Measurements from ENCODE around the gene GJA1.
"Not testable (repeated sequence)": the region's sequence is repeated elsewhere in the genome, so short reads cannot be mapped to it uniquely, and the experiment has no call there.

The GJA1 gene

DNA sequence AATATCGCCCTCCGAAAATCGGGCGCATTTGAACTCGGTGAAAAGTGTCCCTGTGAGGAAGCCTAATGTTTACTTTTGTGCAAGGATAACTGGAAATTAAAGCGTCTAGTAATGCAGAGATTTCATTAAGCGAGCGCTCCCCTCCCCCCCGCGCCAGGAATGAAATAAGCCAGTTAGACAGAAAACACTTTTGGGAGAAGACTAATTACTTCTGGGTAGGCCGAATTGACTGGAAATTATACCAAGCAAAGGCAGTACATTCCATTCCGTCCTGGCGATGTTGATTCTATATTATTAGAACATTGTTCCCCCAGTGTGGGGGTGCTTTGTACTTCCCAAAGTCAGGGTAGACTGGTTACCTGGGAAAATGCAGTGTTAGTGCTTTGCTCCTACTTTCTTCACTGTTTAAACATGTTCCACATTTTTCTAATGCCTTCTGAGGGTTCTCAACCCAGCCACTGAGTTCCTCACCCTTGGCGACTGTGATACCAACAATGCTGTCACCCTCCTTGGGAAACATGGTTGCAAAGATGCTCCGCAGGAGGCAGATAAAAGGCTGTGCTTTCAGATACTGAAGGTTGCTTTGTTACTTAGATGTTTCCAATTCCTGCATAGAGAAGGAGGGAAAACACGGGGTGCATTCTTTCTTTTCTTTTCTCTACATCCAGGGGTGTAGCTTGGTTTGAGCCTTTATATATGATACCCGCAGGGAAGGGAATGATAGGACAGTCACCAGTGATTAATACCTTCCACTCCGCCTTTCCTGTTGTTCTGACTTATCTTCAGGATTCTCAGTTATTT lies 2.6 kb downstream of the GJA1 start:
- DNase-seq: no peak

GRCh38 chr6:121438869-121439268 lies 3.4 kb downstream of the GJA1 start:
- no peak for DNase-seq

DNA sequence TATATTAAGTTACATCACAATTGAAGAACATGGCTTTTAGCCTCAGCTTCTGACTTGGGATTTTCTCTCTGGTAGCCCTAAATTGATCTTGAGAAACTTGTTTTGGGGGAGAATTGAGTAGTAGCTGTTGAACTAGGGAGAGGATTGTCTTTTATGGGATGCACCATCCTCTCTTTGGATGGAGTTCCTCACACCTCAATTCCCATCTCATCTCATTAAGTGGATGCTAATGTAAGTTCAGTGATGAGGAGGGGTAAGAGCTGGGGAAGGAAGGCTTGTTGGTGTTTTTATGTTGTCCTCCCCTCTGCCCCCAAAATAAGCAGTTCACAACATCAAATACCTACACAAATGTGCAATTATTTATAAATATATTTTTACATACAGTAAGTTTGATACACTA lies 4.0 kb downstream of the GJA1 start:
- DNase-seq: no peak

DNA sequence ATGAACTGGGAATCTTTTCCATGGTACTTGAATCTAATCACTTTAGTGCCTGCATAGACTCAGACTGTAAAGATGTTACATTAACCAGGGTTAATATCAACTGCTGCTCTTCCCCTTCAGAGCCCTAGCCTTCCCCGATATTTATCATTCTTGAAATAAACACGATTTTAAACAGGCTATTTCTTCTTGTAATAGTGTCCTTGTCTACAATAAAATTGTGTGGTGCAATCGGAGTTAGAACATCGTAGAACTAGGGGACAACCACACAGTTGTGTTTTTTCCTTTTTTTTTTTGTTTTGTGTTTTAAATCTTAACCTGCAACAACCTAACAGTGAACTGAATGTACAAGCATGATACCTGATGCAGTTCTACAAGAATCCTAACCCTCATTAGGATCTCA lies 4.5 kb downstream of the GJA1 start:
- no peak for DNase-seq

DNA sequence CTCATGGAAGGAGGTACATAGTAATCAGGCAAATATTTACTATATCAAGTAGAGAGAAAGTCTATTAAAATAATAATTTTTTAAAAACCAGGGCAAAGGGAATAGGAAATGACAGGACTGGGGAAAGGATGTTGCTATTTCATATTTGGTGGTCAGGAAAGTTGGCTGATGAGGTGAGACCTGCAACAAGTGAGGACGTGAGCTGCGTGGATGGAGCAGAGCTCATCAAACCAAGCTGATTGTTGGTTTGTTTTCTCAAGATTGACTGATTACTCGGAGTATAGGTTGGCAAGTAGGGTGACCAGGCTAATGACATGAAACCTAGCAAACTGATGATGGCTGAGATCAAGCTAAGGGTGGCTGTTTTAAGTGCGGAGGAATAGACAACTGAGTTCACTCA lies 6.0 kb downstream of the GJA1 start:
- no peak for DNase-seq

DNA sequence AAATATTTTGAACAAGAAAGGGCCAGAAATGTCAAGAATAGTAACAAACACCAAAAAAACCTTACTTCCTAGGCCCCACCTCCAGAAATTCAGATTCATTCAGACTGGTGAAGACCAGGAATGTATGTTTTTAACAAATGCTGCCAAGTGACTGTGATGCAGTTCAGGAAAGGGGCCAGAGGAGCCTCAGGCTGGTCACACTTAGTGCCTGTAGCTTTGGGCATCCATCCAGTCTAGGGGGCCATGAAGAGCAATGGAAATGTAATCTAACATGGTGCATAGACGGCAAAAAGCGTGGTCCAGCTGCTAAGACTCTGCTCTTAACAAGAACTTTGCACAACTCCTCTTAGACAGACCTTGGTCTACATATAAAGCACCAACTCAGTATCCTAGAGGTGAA lies 7.1 kb downstream of the GJA1 start:
- no peak for DNase-seq

DNA sequence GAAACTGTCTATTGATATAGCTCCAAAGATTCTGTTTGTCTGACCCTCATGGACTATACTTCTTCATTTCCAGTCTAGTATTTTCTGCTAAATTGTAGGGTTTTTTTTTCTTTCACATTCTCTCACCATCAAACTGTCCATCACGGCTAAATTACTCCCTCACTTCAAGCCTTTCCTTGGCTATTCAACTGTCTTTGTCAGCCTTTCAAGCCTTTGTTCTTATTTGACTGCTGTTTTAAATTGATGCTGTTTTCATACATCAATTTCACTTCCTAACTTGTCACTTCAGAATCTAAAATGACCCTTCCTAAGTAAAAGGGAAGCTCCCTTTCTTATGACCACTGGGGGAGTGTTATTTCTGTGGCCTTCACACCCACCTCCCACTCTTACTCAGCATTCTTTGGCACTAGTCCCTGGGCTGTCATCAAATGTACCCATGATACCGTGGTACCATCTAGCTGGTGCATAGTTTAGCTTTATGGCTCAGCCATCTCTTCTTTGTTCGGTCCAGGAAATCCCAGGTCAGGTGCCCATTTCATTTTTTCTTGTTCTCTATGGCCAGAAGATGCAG lies 8.6 kb downstream of the GJA1 start:
- DNase-seq: no peak

GRCh38 chr6:121446705-121447104 lies 11.3 kb downstream of the GJA1 start:
- not testable (repeated sequence) for DNase-seq

DNA sequence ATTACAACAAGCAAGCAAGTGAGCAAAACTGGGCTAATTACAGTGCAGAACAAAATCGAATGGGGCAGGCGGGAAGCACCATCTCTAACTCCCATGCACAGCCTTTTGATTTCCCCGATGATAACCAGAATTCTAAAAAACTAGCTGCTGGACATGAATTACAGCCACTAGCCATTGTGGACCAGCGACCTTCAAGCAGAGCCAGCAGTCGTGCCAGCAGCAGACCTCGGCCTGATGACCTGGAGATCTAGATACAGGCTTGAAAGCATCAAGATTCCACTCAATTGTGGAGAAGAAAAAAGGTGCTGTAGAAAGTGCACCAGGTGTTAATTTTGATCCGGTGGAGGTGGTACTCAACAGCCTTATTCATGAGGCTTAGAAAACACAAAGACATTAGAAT lies 12.3 kb downstream of the GJA1 start:
- DNase-seq: not testable (repeated sequence)

DNA sequence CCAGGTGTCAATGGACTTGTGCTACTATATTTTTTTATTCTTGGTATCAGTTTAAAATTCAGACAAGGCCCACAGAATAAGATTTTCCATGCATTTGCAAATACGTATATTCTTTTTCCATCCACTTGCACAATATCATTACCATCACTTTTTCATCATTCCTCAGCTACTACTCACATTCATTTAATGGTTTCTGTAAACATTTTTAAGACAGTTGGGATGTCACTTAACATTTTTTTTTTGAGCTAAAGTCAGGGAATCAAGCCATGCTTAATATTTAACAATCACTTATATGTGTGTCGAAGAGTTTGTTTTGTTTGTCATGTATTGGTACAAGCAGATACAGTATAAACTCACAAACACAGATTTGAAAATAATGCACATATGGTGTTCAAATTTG lies 13.1 kb downstream of the GJA1 start:
- DNase-seq: not testable (repeated sequence)

DNA sequence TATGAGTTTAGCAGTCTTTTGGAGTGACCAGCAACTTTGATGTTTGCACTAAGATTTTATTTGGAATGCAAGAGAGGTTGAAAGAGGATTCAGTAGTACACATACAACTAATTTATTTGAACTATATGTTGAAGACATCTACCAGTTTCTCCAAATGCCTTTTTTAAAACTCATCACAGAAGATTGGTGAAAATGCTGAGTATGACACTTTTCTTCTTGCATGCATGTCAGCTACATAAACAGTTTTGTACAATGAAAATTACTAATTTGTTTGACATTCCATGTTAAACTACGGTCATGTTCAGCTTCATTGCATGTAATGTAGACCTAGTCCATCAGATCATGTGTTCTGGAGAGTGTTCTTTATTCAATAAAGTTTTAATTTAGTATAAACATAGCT lies 13.9 kb downstream of the GJA1 start:
- DNase-seq: no peak

- DNase-seq: no peak
These were observed 14.8 kb downstream of the GJA1 start for GRCh38 chr6:121450242-121450641.

GRCh38 chr6:121451250-121451649 lies 15.8 kb downstream of the GJA1 start:
- no peak for DNase-seq

- no peak for DNase-seq
These were observed 17.7 kb downstream of the GJA1 start for GRCh38 chr6:121453191-121453590.

DNA sequence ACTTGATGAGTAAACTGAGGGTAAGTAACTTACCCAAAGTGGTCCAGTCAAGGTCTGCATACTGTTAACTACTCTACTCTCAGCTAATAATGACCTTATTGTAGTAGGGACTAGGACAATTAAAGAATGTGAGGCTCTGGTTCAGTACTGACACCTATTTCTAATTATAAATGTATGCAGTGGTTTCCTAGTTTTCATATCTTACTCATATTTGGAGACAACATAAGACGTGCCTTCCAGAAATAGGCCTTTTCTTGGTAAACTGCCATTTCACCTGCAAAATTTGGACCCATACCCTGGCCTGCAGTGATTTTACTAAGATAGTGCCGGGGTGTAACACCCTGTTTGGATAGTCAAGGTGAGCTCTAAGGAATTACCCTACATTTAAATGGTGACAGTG lies 24.7 kb downstream of the GJA1 start:
- DNase-seq: no peak

DNA sequence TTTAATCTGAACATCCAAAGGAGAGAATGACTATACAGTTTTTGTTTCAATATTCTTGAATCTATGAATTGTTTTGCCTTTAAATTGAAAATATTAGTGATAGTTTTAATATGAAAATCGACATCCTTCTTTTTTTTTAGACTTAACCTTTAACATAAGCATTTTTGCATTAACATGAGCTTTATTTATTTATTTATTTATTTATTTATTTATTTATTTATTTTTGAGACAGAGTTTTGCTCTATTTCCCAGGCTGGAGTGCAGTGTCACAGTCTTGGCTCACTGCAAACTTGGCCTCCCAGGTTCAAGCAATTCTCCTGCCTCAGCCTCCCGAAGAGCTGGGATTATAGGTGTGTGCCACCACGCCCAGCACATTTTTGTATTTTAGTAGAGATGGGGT lies 27.6 kb downstream of the GJA1 start:
- DNase-seq: no peak

DNA sequence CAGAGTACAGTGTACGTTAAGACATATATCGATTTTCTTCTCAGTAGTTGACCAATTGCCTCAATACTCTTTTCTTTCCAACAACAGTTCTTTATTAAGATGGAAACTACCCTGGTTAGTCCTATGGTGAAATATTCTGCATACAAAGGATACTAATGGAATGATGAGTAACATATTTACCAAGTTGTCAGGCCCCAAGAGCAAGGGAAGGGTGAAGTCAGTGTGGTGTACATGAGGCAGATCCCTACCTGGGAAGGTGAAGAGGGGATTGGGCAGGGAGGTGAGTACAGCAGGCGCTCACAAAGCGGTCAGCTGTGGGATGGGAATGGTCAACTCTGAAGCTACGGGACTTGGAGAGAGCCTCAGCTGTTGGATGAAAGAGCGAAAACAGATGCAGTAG lies 29.7 kb downstream of the GJA1 start:
- DNase-seq: no peak

DNA sequence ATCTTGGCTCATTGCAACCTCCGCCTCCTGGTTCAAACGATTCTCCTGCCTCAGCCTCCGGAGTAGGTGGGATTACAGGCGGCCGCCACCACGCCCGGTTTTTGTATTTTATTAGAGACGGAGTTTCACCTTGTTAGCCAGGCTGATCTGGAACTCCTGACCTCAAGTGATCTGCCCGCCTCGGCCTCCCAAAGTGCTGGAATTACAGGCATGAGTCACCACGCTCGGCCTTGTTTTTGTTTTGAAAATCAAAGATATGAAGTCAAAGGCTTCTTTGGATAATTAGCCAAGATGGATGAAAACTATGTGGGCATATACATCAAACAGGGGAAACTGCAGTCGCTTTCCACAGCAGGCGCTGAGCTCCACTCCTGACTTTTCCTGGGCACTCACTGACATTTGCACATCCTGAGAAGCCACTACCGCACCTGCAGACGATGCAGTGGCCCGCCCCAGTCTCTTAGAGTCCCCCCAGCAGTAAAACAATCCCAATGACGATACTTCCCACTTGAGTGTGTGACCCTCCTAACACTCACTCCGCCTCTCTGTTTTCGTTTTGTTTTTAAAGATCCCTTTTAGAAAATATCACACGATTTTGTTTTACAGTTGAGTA lies 44.1 kb downstream of the GJA1 start:
- no peak for DNase-seq

GRCh38 chr6:121480099-121480713 lies 44.8 kb downstream of the GJA1 start:
- no peak for DNase-seq

DNA sequence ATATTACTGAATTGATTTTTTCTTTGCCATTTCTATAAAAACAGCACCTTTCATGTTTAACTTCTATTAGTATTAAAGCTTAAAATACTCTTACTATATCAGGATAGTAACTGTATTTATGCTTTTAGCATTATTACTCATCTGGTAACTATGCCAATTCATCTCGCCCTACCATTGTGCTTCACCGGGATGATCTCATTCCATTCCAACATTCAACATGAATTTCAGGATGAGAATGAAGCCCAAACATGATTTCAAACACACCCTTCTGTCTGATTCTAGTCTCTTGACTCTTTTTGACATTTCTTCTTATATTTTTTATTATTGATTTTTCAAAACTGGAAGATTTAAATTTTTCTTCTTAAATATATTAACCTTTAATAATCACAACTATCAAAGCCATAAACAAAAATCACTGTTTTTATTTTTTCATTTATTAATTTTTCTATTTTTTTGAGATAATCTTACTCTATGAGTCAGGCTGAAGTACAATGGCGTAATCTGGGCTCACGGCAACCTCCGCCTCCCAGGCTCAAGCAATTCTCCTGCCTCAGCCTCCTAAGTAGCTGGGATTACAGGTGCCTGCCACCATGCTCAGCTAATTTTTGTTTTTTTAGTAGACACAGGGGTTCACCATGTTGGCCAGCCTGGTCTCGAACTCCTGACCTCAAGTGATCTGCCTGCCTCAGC lies 46.7 kb downstream of the GJA1 start:
- no peak for DNase-seq

DNA sequence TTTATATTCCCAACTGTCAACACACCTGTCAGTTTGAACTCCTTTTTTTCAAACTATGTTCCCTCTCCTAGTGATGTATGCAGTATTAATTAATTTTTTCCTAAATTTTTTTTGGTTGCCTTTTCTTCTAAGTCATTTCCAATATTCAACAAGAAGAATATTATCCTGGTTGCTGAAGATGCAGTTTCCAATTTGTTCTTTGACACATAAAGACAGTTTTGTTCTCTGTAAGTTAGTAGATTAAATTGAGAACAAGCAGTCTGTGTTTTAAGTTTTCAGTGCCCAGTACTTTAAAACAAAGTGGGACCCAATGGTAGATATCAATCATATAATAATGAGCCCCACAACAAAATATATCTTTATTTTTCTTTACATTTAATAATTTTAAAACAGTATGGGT lies 47.3 kb downstream of the GJA1 start:
- no peak for DNase-seq

GRCh38 chr6:121485359-121485811 lies 49.9 kb downstream of the GJA1 start:
- no peak for DNase-seq

DNA sequence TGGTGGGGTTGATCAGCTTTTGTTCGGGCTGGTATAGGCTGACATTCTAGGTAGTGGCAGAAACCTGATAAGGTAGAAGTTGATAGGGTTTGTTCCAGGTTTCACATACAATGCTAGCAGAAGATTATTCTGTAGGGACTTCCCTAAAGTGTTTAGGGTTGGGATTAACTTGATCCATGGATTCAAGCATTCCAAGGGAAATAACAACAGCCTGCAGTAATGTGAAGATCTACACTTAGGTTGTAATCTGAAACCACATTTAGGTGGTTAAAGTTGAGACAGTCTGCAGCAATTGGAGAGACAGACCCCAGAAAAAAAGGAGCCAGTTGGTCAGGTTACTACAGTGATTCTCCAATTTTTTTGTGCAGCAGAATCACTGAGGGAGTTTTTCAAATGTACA lies 56.1 kb downstream of the GJA1 start:
- DNase-seq: no peak
